Body of pancreas (tissue), 4 donors: ENCODE measurements around the gene DEPDC7. TPM values are rescaled to one million over a fixed set of nuclear protein-coding genes. Genes with fewer than 3 reads are reported as not detected.
"Not testable (repeated sequence)": the region's sequence is repeated elsewhere in the genome, so short reads cannot be mapped to it uniquely, and the experiment has no call there.

Experiments used
- ATAC-seq: fragments of 150-250 bp; one replicate; pipeline ENCODE4 v1.9.1; 2016
- DNase-seq, 4 donors: peaks; one replicate each; pipeline ENCODE4 v3.0.0-alpha.2; 2019
- H3K27ac ChIP-seq, 4 donors: fragments of 200-600 bp; sonication (generic); 1 replicate in 3 of 4; 2 replicates in 1 of 4; pipeline versions ENCODE4 v1.5.1 to v1.6.1; 2016 to 2019; ENCODE audit warnings: mild to moderate bottlenecking in 1 of 4, mixed read lengths in 1 of 4, moderate library complexity in 1 of 4
- H3K27me3 ChIP-seq, 2 donors: fragments of 200-600 bp; sonication (generic); one replicate each; pipeline ENCODE4 v1.6.0; 2016; ENCODE audit warnings: mild to moderate bottlenecking in 1 of 2
- H3K36me3 ChIP-seq, 2 donors: fragments of 200-600 bp; sonication (generic); replicated peaks in 1 of 2; 2 replicates each; pipeline ENCODE4 v1.5.1; 2016; ENCODE audit warnings: low read depth in 2 of 2; ENCODE audit not compliant: insufficient read depth in 1 of 2
- H3K4me1 ChIP-seq: fragments of 200-600 bp; sonication (generic); one replicate; pipeline ENCODE4 v1.6.0; 2016
- H3K4me3 ChIP-seq, 2 donors: fragments of 200-600 bp; sonication (generic); 1 replicate in 1 of 2; 2 replicates in 1 of 2; pipeline ENCODE4 v1.5.1; 2016 to 2019
- H3K9me3 ChIP-seq, 3 donors: fragments of 200-600 bp; sonication (generic); 1 replicate in 2 of 3; 2 replicates in 1 of 3; pipeline ENCODE4 v1.5.1; 2016
- POLR2A ChIP-seq, 3 donors: fragments of 450-650 bp; IDR thresholded peaks; one replicate each; pipeline ENCODE4 v1.6.1; 2016; ENCODE audit warnings: antibody characterized with exemption in 3 of 3, mild to moderate bottlenecking in 2 of 3
- WGBS, 2 donors: methylation state at CpG; one replicate each; pipeline ENCODE4 v1.1.5; 2017; 5-methylcytosine and 5-hydroxymethylcytosine counted together
- intact Hi-C: fragments of 100-400 bp; cut with DNase I; formaldehyde crosslinking; loops from one replicate; pipeline ENCODE4 v1.15.1; 2023
- total RNA-seq, 2 donors: library from RNA; depleted of rRNA; stranded (reverse); fragments of >200 nt; gene quantifications; one replicate each; pipeline ENCODE4 v1.1.0, GENCODE V29; 2016
- TF ChIP-seq, protein P1 (sequence below), 7 experiments: fragments of 450-650 bp in 4 of 7; fragments of 200-600 bp in 3 of 7; sonication (generic) in 3 of 7; IDR thresholded peaks; one replicate each; pipeline ENCODE4 v1.5.1; 2016 to 2019; ENCODE audit warnings: antibody characterized with exemption in 7 of 7

Gene DEPDC7
- total RNA-seq, 2 donors from 2014 or later, result 0.99 to 6.0 TPM

DNA sequence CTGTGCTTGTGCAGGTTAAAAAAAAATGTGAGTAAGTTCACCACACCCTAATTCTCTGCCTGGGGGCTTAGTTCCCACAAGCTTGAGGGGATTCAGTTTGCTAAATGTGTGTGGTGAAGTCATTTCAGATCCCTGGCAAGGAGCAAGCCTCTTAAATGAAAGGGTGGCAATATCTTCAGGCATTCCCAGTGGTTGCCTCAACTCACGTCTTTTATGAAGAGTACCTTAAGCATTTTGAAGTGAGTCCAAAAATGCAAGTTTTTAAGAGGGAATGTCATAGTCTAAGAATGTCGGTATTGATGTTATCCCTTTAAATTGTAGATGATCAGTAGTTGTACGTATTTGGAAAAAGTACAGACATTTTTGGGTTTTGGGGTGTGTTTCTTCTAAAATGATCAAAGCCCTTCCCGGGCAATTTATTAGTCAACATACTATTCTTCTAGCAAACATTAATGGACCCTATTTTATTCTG lies 28.6 kb downstream of the DEPDC7 start:
- Histone ChIP-seq H3K27ac (peak overlapping the region in 1 of 4 donors; percentile 28), H3K4me1 (peaks cover 19% of the 10 kb centered on the region)
- intact Hi-C loops, result no loop called here

DNA sequence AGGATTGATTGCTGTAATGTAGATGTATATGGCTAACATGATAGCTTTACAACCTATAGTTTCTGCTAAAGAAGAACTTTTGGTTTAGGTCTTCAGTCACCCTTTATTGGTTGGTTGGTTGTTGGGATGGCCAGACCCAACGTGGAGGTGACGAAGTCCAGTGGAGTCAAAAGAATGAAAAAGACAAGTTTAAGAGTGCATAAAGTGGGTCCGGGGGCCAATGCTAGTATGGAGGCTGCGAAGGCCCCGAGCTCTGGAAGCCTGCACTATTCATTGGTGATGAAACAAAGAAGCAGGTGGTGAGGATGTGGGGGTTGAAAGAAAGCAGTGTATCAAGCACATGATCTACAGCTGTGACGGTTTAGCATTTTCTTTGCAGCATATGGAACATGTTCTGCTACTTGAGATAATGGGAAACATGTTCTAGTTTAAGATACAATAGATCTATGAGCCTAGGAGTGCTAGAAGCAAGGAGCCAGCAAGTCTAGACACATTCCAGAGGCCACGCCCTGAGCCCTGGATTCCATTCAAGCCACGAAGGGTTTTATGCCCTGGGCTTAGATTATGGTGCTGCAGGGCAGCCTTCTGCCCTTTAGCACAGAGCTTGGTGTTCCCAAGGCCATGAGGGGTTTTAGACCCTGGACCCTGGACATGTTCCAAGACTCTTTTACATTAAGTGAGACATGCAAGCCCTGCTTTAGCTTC lies 30.0 kb downstream of the DEPDC7 start:
- Histone ChIP-seq H3K4me1 (peaks cover 19% of the 10 kb centered on the region), H3K4me3 (no peak overlapping the region), H3K9me3 (no peaks in the 10 kb centered on the region), H3K27me3 (no peaks in the 10 kb centered on the region), H3K27ac (peak overlapping the region in 1 of 4 donors; percentile 20), H3K36me3 (no peaks in the 10 kb centered on the region)
- TF ChIP-seq, protein P1, sequence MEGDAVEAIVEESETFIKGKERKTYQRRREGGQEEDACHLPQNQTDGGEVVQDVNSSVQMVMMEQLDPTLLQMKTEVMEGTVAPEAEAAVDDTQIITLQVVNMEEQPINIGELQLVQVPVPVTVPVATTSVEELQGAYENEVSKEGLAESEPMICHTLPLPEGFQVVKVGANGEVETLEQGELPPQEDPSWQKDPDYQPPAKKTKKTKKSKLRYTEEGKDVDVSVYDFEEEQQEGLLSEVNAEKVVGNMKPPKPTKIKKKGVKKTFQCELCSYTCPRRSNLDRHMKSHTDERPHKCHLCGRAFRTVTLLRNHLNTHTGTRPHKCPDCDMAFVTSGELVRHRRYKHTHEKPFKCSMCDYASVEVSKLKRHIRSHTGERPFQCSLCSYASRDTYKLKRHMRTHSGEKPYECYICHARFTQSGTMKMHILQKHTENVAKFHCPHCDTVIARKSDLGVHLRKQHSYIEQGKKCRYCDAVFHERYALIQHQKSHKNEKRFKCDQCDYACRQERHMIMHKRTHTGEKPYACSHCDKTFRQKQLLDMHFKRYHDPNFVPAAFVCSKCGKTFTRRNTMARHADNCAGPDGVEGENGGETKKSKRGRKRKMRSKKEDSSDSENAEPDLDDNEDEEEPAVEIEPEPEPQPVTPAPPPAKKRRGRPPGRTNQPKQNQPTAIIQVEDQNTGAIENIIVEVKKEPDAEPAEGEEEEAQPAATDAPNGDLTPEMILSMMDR (IDR thresholded peaks at IDR 0.05), result no peak
- no peak for TF ChIP-seq POLR2A (IDR thresholded peaks at IDR 0.05)
- WGBS, 2 donors, result 84 to 89% methylated on average over 8 of the region's 8 CpGs
- ATAC-seq, result no peak
- no peak for DNase-seq
- intact Hi-C loops, result no loop called here

More for the DNA sequence above, 28.6 kb downstream of the DEPDC7 start:
- 69 to 71% methylated on average over 4 of the region's 4 CpGs for WGBS, 2 donors
- H3K4me3 ChIP-seq, result no peak overlapping the region
- DNase-seq (no peak), ATAC-seq (no peak)
- no peaks in the 10 kb centered on the region for H3K27me3 ChIP-seq
- H3K36me3 ChIP-seq, result no peaks in the 10 kb centered on the region
- no peaks in the 10 kb centered on the region for H3K9me3 ChIP-seq
- no peak for TF ChIP-seq POLR2A (IDR thresholded peaks at IDR 0.05)
- TF ChIP-seq, protein P1 (IDR thresholded peaks at IDR 0.05), result no peak

DNA sequence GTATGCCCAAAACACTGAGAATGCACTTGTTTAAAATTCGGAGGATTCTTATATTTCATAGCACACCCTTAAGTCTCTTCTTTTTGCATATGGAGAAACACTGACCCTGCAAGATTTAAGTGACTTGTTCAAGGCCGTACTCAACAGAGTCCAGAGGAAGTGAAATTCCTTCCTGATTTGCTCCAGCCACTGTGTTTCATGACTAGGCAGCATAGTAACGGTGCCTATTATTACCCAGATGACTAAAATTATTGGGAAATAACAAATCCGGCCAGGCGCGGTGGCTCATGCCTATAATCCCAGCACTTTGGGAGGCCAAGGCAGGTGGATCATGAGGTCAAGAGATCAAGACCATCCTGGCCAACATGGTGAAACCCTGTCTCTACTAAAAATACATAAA lies 33.0 kb downstream of the DEPDC7 start:
- H3K36me3 ChIP-seq, intact Hi-C loops, ATAC-seq, H3K4me3 ChIP-seq, H3K27me3 ChIP-seq, H3K27ac ChIP-seq, H3K9me3 ChIP-seq: not testable (repeated sequence)
- peaks cover 12% of the 10 kb centered on the region for H3K4me1 ChIP-seq
- peak in 1 of 4 donors; percentile 45 for DNase-seq
- 63 to 70% methylated on average over 6 of the region's 6 CpGs for WGBS, 2 donors

DNA sequence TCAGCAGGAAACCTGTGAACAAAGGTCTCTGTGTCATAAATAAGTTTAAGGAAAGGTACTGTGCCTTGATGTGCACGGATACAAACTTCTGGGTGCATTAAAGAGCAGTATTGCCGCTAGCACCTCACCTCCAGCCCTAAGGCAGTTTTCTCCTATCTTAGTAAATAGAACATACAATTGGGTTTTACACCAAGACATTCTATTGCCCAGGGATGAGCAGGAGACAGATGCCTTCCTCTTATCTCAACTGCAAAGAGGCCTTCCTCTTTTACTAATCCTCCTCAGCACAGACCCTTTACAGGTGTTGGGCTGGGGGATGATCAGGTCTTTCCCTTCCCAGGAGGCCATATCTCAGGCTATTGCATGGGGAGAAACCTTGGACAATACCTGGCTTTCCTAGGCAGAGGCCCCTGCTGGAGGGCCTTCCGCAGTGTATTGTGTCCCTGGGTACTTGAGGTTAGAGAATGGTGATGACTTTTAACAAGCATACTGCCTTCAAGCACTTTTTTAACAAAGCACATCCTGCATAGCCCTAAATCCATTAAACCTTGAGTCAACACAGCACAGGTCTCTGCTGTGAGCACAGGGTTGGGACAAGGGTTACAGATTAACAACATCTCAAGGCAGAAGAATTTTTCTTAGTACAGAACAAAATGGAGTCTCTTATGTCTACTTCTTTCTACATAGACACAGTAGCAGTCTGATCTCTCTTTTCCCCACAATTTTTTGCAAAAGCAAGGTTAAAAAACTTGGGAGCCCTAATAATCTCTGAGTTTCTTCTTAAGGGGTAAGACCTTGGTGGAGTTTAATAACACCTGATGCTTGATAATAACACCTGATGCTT lies 34.1 kb downstream of the DEPDC7 start:
- H3K4me3 ChIP-seq, intact Hi-C loops, H3K9me3 ChIP-seq, H3K36me3 ChIP-seq, ATAC-seq, H3K27me3 ChIP-seq, DNase-seq: not testable (repeated sequence)
- 92% methylated on average over 3 of the region's 3 CpGs for WGBS, 2 donors
- peak overlapping the region in 1 of 4 donors; percentile 15 for H3K27ac ChIP-seq
- peaks cover 12% of the 10 kb centered on the region for H3K4me1 ChIP-seq

DNA sequence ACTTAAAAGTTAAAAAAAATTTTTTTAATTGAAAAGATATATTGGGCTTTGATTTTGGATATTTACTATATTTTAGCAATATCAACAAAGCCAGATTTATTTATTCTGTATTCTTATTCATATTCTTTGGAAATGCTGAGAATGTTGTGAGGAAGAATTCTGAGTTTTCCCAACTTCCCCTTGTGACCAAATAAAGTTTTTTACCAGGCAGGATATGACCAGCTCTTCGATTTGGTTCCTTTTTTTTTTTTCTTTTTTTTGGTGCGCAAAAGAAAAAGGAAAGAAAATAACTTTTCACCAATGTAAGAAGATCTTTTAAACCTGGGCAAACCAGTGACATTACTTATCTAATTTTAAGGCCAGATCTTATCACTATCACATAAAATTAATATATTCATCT lies 36.6 kb downstream of the DEPDC7 start:
- Histone ChIP-seq H3K9me3 (no peaks in the 10 kb centered on the region), H3K27me3 (no peaks in the 10 kb centered on the region), H3K4me1 (peaks cover 5% of the 10 kb centered on the region), H3K4me3 (no peak overlapping the region), H3K27ac (peak overlapping the region in 1 of 4 donors; percentile 64), H3K36me3 (no peaks in the 10 kb centered on the region)
- WGBS, 2 donors, result 70 to 77% methylated on average over 2 of the region's 2 CpGs
- ATAC-seq (no peak), DNase-seq (no peak)
- TF ChIP-seq, protein P1 (IDR thresholded peaks at IDR 0.05), result no peak
- TF ChIP-seq POLR2A (IDR thresholded peaks at IDR 0.05), result no peak
- intact Hi-C loops, result no loop called here
